ENCODE results near the gene ACVR2A. TPM values are rescaled to one million over a fixed set of nuclear protein-coding genes. Genes with fewer than 3 reads are reported as not detected.

ACVR2A gene
- total RNA-seq, 2 experiments from 2014 or later = 2.9 to 3.5 TPM

- H3K27me3 Mint-ChIP-seq = no peaks in the 10 kb centered on the region
- intact Hi-C loops (cut with micrococcal nuclease) = loop anchor here (1.0 kb wide), 2 partner anchors 571 to 1052 kb away; no protein-coding TSS in a partner anchor
- no peak overlapping the region for H3K27ac Mint-ChIP-seq
- no peak for DNase-seq
- no peaks in the 10 kb centered on the region for H3K4me1 Mint-ChIP-seq (ENCODE audit: low read depth)
- H3K36me3 Mint-ChIP-seq = peaks cover 4% of the 10 kb centered on the region
- POLR2A ChIA-PET = no interaction called here
- H3K9me3 Mint-ChIP-seq = no peaks in the 10 kb centered on the region
- no peak overlapping the region for H3K4me3 Mint-ChIP-seq
- CTCF ChIA-PET = interaction anchor here (0.6 to 4.4 kb wide), 3 partner anchors 83 to 1052 kb away, joined by 3 to 33 read pairs (median 5); partner anchors contain the start of genes MBD5 and ORC4
These were observed 93.0 kb downstream of the ACVR2A start for GRCh38 chr2:147937744-147938349.

GRCh38 chr2:147939313-147939712 lies 94.5 kb downstream of the ACVR2A start:
- Mint-ChIP-seq H3K9me3 (no peaks in the 10 kb centered on the region), H3K36me3 (peaks cover 4% of the 10 kb centered on the region), H3K27me3 (no peaks in the 10 kb centered on the region), H3K4me3 (no peak overlapping the region), H3K27ac (no peak overlapping the region), H3K4me1 (ENCODE audit: low read depth) (no peaks in the 10 kb centered on the region)
- CTCF ChIA-PET = interaction anchor here (0.9 kb wide), 1 partner anchor 570 kb away, joined by 3 read pairs; no protein-coding TSS in a partner anchor
- POLR2A ChIA-PET = no interaction called here
- intact Hi-C loops (cut with micrococcal nuclease) = no loop called here
- no peak for DNase-seq

DNA sequence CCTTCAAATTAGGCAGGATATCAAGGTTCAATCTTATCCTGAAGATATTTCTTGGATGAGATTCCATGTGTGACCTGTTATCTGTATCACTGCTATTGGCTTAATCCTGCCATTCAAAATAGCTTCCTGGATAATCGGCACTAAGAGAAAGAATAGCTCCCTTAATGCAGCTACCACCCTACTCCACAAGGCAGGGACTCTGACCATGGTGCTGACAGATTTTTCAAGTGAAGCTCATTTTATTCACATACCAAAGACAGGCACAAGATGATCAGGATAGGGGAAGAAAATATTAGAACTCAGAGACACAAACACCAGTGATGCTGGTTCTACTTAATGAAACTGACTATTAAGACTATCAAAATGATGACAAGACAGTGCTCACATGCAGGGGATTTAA lies 100.8 kb downstream of the ACVR2A start:
- no peak for DNase-seq
- ChIA-PET CTCF (no interaction called here), POLR2A (no interaction called here)
- intact Hi-C loops (cut with micrococcal nuclease) = no loop called here
- H3K36me3 Mint-ChIP-seq = no peaks in the 10 kb centered on the region
- H3K4me1 Mint-ChIP-seq (ENCODE audit: low read depth) = no peaks in the 10 kb centered on the region
- H3K27me3 Mint-ChIP-seq = no peaks in the 10 kb centered on the region
- no peak overlapping the region for H3K4me3 Mint-ChIP-seq
- H3K9me3 Mint-ChIP-seq = no peaks in the 10 kb centered on the region
- H3K27ac Mint-ChIP-seq = no peak overlapping the region

DNA sequence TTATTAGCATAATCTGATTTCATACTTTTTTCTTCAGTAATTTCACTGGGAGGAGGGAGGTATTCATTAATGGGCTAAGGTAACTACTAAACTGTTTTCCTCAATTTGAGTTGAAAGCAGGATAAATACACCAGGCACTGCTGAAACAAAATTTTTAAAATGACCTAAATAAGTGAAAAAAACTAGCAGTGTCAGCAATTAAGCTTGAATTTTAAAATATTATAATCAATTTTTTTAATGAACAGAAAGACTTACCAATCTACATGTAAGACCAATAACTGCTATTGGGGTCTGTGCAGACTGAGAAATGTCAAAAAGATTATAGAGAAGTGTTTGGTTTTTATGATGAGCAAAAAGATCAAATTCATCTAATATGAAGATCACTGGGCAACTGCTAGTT lies 107.3 kb downstream of the ACVR2A start:
- DNase-seq = no peak
- no peaks in the 10 kb centered on the region for H3K4me1 Mint-ChIP-seq (ENCODE audit: low read depth)
- no peaks in the 10 kb centered on the region for H3K27me3 Mint-ChIP-seq
- no peak overlapping the region for H3K27ac Mint-ChIP-seq
- peaks cover 11% of the 10 kb centered on the region for H3K36me3 Mint-ChIP-seq
- intact Hi-C loops (cut with micrococcal nuclease) = no loop called here
- no peaks in the 10 kb centered on the region for H3K9me3 Mint-ChIP-seq
- CTCF ChIA-PET = no interaction called here
- POLR2A ChIA-PET = no interaction called here
- no peak overlapping the region for H3K4me3 Mint-ChIP-seq

- Mint-ChIP-seq H3K27me3 (no peaks in the 10 kb centered on the region), H3K27ac (no peak overlapping the region), H3K9me3 (peaks cover 39% of the 10 kb centered on the region), H3K36me3 (peaks cover 57% of the 10 kb centered on the region), H3K4me3 (no peak overlapping the region), H3K4me1 (ENCODE audit: low read depth) (no peaks in the 10 kb centered on the region)
- ChIA-PET CTCF (no interaction called here), POLR2A (no interaction called here)
- intact Hi-C loops (cut with micrococcal nuclease) = no loop called here
- DNase-seq = no peak
These were observed 123.7 kb downstream of the ACVR2A start for GRCh38 chr2:147968571-147968970.

DNA sequence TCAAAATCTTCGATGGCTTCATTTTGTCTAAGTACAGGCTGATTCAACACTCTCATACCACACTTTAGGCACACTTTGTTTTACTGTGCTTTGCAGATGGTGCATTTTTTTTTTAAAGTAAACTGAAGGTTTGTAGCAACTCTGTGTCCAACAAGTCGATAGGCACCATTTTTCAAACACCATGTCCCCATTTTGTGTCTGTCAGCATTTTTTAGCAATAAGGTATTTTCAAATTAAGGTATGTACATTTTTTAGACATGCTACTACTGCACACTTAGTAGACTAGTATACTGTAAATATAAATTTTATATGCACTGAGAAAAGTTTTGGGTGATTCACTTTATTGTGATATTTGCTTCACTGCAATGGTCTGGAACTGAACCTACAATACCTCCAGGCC lies 131.3 kb downstream of the ACVR2A start:
- ChIA-PET POLR2A (no interaction called here), CTCF (interaction anchor here (0.6 kb wide), 1 partner anchor 12 kb away, joined by 4 read pairs; no protein-coding TSS in a partner anchor)
- Mint-ChIP-seq H3K4me1 (ENCODE audit: low read depth) (peaks cover 10% of the 10 kb centered on the region), H3K9me3 (peaks cover 5% of the 10 kb centered on the region), H3K36me3 (peaks cover 18% of the 10 kb centered on the region), H3K4me3 (no peak overlapping the region), H3K27ac (no peak overlapping the region), H3K27me3 (no peaks in the 10 kb centered on the region)
- DNase-seq = no peak
- intact Hi-C loops (cut with micrococcal nuclease) = no loop called here

GRCh38 chr2:147977679-147978078 lies 132.8 kb downstream of the ACVR2A start:
- no peak overlapping the region for H3K27ac Mint-ChIP-seq
- no peak overlapping the region for H3K4me3 Mint-ChIP-seq
- peaks cover 17% of the 10 kb centered on the region for H3K36me3 Mint-ChIP-seq
- ChIA-PET CTCF (interaction anchor here (1.4 kb wide), 2 partner anchors 12 to 531 kb away, joined by 3 to 8 read pairs; no protein-coding TSS in a partner anchor), POLR2A (no interaction called here)
- H3K4me1 Mint-ChIP-seq (ENCODE audit: low read depth) = peaks cover 10% of the 10 kb centered on the region
- H3K9me3 Mint-ChIP-seq = peaks cover 5% of the 10 kb centered on the region
- H3K27me3 Mint-ChIP-seq = no peaks in the 10 kb centered on the region
- intact Hi-C loops (cut with micrococcal nuclease) = no loop called here
- DNase-seq = no peak

Other genes starting within 250 kb of the ACVR2A start
- 10 to 100 TPM; 34.1 to 34.9 TPM for gene ORC4, start 175.7 kb downstream of the ACVR2A start, total RNA-seq
- gene MBD5, start 176.1 kb downstream of the ACVR2A start, total RNA-seq = 10 to 100 TPM; 17.6 to 19.1 TPM

Data from activated CD4-positive, alpha-beta memory T cell treated with anti-CD3 and anti-CD28 coated beads for 36 hours (primary cell).